GM04503 (cell line): ENCODE measurements around the gene CAMKMT.
A peak's percentile ranks its signal among the peaks of the same experiment; 100 is the strongest.
"Not testable (repeated sequence)": the region's sequence is repeated elsewhere in the genome, so short reads cannot be mapped to it uniquely, and the experiment has no call there.

Source experiments
- DNase-seq: peaks from one replicate; pipeline ENCODE4 v3.0.0-alpha.2; 2012; ENCODE audit warnings: low read depth

Gene CAMKMT

GRCh38 chr2:44448860-44449527, 87.2 kb downstream of the CAMKMT start:
- no peak for DNase-seq

- DNase-seq, result no peak
These were observed 88.3 kb downstream of the CAMKMT start for GRCh38 chr2:44450082-44450481.

- no peak for DNase-seq
These were observed 89.1 kb downstream of the CAMKMT start for GRCh38 chr2:44450806-44451205.

DNA sequence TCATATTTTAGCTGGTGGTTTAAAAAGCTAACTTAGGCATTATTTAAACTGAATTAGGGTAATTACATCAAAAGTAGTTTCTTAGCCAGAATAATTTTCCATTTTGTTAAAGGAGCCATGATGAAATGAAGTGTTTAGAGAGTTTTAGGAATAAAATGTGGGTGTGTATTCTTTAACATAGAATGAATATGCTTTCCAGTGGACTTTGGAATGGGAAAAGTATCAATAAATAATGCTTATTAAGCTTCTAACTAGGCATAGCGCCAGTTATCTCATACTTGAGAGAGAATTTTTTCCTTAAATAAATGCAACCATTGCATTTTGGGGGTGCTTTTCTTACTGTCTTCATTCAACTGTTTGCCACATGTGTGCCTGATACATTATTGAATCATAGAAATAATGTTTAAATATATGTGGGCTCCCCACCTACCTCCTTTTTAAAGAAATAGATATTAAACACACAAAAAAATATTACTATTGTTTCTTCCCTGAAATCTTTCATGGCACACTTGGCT, 90.4 kb downstream of the CAMKMT start:
- DNase-seq, result no peak

DNA sequence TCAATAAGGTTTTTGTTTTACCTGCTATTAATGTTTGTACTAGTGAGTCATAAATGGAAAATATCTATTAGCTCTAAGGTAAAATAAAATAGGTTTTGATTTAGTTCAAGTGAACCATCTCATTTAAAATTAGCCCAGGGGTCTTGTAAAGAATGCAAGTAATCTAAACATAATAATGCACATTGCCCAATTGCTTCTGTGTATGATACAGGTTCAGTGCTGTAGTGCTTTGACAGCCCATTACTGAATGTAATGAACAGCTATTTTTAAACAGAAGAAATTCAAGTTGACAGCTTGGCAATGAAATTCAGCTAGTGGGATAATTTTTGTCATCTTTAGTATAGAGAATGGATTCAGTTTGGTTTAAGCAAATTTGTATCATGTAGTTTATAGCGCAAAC, 91.5 kb downstream of the CAMKMT start:
- no peak for DNase-seq

DNA sequence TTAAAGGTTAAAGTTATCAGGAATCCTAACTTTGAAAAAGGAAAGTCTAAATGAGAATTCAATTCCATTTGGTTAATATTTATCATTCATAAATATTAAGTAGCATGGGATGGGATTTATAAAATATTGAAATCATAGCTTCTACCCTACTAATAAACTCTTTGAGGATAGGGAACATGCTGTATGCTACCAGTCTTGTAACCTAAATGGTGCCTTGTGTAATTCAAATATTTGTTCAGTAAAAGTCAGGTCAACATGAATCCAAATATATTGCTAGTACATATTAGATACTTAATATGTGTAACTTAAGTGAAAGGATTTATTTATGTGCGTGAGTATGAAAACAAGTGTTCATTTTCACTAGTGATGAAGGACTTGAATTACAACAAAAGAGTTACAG, 94.1 kb downstream of the CAMKMT start:
- DNase-seq, result no peak

GRCh38 chr2:44456946-44457345, 95.2 kb downstream of the CAMKMT start:
- DNase-seq, result peak; percentile 1

DNA sequence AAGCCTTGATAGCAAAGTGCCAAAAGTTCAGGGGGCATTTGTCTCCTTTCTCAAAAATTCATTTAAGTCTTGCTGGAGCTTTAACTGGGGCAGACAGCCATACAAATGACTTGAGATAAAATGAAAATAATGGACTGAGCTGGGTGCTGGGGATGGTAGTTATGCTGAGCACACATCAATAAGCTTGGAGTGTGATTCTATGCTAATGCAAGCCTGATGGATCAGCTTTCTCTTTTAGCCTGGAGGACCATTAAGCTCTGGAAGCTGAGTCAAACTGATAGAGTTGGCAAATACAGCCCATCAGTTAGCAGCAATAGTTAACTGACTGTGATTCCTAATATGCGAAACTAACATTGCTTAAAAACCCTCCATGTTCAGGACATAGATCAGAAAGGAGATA, 98.0 kb downstream of the CAMKMT start:
- DNase-seq, result no peak

- no peak for DNase-seq
These were observed 101.4 kb downstream of the CAMKMT start for GRCh38 chr2:44462934-44463849.

DNA sequence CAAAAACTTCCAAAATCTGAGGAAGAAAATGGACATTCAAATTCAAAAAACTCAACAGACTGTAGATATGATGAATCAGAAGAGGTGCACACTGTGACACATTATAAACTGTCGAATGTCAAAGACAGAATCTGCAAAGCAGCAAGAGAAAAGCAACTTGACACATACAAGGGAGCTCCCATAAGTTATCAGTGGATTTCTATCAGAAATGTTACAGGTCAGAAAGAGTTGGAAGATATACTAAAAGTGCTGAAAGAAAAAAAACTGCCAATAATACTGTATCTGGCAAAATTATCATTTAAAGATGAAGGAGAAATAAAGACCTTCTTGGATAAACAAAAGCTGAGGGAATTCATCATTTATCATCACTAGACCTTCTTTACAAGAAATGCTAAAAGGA, 102.7 kb downstream of the CAMKMT start:
- DNase-seq, result no peak

DNA sequence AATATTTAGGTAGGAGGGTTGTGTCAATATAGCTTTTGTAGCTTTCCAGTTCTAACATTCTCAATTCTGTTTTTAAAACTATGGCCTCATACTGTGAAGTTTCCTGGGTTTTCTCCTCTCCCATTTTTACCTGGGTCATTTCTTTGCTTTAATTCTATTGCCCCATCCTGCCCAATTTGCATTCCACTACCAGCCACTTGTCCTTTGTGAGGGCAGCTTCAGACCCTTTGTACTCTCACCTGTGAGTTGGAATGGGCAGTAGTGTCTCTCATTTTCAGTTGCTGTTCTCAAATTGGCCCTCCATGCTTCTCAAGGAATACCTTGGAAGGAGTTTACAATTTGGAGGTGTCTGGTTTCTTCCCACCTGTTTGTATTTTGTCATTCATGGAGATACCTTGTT, 108.4 kb downstream of the CAMKMT start:
- DNase-seq, result no peak

DNA sequence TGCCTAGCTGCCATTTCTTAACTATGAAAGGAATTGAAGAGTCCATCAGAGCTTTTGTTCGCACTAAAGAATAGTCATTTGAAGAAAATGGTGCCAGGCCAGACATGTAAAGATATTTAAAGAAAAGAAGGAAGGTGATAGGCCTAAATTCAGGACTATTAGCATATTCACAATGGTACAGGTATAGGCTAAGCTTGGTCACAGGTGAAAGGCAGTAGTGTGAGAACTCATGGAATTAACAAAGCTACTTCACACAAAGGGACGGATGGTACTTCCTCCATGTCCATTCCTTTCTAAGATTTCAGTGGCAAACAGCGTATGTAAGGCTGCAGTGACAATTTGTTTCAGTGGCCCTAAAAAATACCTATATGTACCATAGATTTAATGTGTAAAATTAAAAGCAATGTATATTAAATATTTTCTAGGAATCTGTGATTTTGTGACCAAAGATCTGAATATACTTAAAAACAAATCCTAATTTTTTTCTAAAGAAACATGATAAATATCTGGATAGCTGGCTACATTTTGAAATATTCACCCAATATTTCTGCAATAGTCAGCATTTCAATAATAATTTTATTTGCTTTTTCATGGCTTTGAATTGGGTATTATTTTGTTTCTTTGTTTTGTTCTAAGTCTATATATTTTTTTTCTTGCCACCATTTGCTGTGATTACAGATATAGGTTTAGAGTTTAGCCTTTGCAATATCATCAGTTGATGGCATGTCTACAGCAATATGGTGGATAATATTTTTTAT, 116.1 kb downstream of the CAMKMT start:
- DNase-seq, result no peak

DNA sequence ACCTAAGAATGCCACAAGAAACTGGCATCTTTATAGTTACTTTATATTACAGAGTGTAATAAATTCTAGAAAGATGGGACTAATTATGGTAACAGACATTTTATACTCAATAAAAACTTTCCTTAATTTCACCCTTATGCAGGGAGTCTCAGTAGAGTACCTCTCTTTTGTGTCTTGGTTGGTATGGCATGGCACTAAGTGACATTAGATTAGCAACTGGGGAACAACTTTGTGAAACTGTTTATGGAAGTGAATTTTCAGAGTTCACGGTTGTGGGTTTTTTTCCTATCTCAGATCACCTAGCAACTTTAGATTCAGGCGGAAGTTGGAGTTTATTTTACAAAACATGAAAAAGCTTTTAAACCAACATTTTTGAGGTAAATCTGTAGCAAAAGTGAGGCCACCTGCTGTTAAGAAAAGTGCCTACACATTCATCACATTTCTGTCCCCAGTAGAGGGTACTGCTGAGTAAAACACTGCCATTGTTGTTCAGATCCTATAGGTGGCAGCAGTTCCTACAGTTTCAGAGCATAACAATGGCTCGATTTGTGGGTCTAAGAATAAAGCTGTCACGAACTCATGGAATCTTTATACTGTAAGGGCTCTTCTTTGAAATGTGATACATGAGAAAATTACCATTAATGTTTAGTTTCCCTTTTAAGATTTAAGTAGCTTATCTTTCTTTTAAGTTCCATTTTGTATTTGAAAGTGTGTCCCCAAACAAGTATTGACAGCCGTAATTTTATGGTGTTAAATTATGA, 117.6 kb downstream of the CAMKMT start:
- DNase-seq, result peak; percentile 51

DNA sequence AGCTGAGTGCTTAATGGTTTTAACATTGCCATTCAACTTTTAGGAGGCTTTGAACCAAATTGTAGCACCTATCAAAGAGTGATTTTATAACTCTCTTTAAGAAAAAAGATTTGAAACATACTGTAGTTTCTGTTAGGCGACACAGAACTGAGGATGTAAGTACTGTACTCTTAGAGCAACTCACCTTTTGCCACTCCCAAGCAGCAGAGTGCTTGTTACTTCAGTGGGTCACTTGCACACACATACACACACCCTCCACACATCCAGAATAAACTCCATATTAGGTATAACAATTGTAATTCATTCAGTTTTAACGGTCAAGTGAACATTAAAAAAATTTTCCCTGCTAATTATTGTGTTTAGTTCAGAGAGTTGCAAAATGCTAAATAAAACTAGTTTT, 118.3 kb downstream of the CAMKMT start:
- no peak for DNase-seq

- DNase-seq, result no peak
These were observed 125.3 kb downstream of the CAMKMT start for GRCh38 chr2:44487052-44487451.

DNA sequence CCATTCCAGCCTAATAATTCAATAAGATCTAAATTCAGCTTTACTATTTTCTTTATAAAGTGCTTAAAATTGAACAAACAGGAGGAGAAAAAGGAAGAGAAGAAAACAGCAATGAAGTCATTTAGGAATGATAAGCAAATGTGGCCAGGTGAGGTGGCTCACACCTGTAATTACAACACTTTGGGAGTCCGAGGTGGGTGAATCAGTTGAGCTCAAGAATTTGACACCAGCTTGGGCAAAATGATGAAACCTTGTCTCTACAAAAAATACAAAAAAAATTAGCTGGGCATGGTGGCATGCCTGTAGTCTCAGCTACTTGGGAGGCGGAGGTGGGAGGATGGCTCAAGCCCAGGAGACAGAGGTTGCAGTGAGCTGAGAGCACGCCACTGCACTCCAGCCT, 129.0 kb downstream of the CAMKMT start:
- DNase-seq, result no peak

DNA sequence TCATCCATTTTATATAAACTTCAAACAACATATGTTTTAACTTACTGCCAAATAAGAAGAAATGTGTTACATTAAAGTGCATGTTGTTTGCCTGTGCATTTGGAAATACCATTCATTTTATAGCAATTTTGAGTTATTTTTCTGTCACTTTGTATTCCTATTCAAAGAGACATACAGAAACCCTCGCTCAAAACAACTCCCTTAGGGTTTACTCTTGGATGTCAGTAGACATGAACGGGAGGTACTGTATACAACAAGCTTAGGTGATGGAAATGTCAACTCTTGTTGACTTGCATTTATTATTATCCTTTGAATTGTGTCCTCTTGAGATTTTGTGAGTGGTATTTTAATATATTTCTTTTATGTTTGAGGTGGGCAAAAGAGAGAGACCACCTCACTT, 132.3 kb downstream of the CAMKMT start:
- no peak for DNase-seq

DNA sequence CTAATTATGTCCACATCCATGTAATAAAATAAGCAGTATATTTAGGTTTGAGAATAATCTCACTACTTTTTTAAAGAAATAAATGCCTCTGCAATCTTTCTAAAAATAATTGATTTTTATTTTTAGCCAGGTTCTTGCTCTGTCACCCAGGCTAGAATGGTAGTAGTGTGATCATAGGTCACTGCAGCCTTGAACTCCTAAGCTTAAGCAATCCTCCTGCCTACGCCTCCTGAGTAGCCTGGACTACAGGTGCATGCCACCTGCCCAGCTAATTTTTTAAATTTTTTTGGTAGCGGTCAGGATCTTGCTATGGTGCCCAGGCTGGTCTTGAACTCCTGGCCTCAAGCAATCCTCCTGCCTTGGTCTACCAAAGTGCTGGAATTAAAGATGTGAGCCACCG, 133.3 kb downstream of the CAMKMT start:
- no peak for DNase-seq

DNA sequence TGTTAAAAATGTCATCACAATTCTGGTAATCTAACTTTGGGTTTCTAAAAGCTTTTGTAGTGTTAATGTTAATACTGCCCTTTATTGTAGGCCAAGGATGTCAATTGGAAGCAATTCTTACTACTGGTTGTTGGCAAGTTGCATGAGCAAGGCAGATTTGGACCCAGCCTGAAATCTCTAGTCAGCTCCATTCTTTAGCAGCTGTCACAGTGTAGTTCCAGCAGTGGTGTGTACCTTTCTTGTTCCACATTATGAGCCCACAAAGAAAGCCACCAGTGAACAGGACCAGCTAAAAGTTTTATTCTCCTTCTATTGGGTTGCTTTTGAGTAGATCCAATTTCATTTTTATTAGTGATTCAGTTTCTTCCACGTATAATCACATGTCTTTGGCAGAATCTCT, 133.8 kb downstream of the CAMKMT start:
- no peak for DNase-seq

- DNase-seq, result no peak
These were observed 134.4 kb downstream of the CAMKMT start for GRCh38 chr2:44496130-44496529.

GRCh38 chr2:44498551-44498950, 136.8 kb downstream of the CAMKMT start:
- no peak for DNase-seq

DNA sequence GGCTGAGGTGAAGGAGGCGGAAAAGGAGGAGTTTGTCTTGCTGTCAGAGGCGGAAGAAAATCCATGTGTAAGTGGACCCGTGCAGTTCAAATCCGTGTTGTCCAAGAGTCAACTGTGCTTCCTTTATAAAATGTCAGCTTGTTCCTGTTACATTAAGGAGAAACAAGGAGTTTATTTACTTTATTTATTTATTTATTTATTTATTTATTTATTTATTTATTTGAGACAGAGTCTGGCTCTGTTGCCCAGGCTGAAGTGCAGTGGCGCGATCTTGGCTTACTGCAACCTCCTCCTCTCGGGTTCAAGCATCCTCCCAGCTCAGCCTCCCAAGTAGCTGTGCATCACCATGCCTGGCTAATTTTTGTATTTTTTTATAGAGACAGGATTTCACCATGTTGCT, 143.9 kb downstream of the CAMKMT start:
- DNase-seq, result not testable (repeated sequence)
